IPS-18a (cell line): ENCODE data around the gene THRB.

ENCODE experiments used
- H3K27ac ChIP-seq: one replicate; pipeline ENCODE4 v1.5.1; 2013; ENCODE audit warnings: low read length
- H3K27me3 ChIP-seq: one replicate; pipeline ENCODE4 v1.6.1; 2013; ENCODE audit warnings: mild to moderate bottlenecking, low read length; ENCODE audit not compliant: control insufficient read depth, insufficient read depth
- H3K36me3 ChIP-seq: one replicate; pipeline ENCODE4 v1.6.1; 2013; ENCODE audit warnings: low read depth, low read length; ENCODE audit not compliant: control insufficient read depth
- H3K4me1 ChIP-seq: one replicate; pipeline ENCODE4 v1.6.1; 2013; ENCODE audit warnings: low read depth, low read length; ENCODE audit not compliant: control insufficient read depth
- H3K4me3 ChIP-seq: one replicate; pipeline ENCODE4 v1.5.1; 2013; ENCODE audit warnings: low read length
- H3K9ac ChIP-seq: one replicate; pipeline ENCODE4 v1.6.1; 2013; ENCODE audit warnings: mild to moderate bottlenecking, low read length, moderate library complexity
- H3K9me3 ChIP-seq: one replicate; pipeline ENCODE4 v1.6.1; 2013; ENCODE audit warnings: low read depth, low read length; ENCODE audit not compliant: control insufficient read depth

The THRB gene

GRCh38 chr3:24137958-24138875 is 356.4 kb downstream of the THRB start:
- no peaks in the 10 kb centered on the region for H3K36me3 ChIP-seq
- no peak overlapping the region for H3K27ac ChIP-seq
- H3K4me3 ChIP-seq: no peak overlapping the region
- H3K4me1 ChIP-seq: no peaks in the 10 kb centered on the region
- H3K27me3 ChIP-seq: no peaks in the 10 kb centered on the region
- no peaks in the 10 kb centered on the region for H3K9me3 ChIP-seq
- no peak overlapping the region for H3K9ac ChIP-seq

- H3K27ac ChIP-seq: no peak overlapping the region
- no peak overlapping the region for H3K9ac ChIP-seq
- H3K27me3 ChIP-seq: no peaks in the 10 kb centered on the region
- H3K4me1 ChIP-seq: no peaks in the 10 kb centered on the region
- no peak overlapping the region for H3K4me3 ChIP-seq
- no peaks in the 10 kb centered on the region for H3K36me3 ChIP-seq
- no peaks in the 10 kb centered on the region for H3K9me3 ChIP-seq
Measured at GRCh38 chr3:24137334-24137733, 357.3 kb downstream of the THRB start.

- H3K4me3 ChIP-seq: no peak overlapping the region
- H3K9me3 ChIP-seq: no peaks in the 10 kb centered on the region
- H3K27me3 ChIP-seq: no peaks in the 10 kb centered on the region
- H3K36me3 ChIP-seq: no peaks in the 10 kb centered on the region
- no peak overlapping the region for H3K27ac ChIP-seq
- no peaks in the 10 kb centered on the region for H3K4me1 ChIP-seq
- no peak overlapping the region for H3K9ac ChIP-seq
Measured at GRCh38 chr3:24136624-24137310, 357.9 kb downstream of the THRB start.

DNA sequence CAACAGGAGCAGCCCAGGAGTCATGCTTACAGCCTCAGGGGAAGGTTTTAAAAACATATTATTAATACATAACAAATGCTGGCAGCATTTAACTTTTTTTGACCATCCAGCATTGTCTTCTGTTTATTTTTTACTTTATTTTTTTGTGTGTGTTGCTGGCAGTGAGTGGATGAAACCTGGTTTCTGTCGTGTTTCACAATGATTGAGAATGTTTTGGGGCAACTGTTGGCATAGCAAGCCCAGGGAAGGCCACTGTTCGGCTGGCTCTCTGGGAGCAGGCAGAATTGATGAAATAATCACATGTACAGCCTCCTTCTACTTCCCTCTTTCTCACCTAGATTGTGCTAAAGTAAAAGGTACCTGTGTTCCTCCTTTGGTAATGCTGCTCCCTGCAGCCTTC is 359.4 kb downstream of the THRB start:
- no peaks in the 10 kb centered on the region for H3K4me1 ChIP-seq
- H3K9ac ChIP-seq: no peak overlapping the region
- no peak overlapping the region for H3K27ac ChIP-seq
- H3K4me3 ChIP-seq: no peak overlapping the region
- no peaks in the 10 kb centered on the region for H3K9me3 ChIP-seq
- no peaks in the 10 kb centered on the region for H3K36me3 ChIP-seq
- H3K27me3 ChIP-seq: no peaks in the 10 kb centered on the region

- no peak overlapping the region for H3K27ac ChIP-seq
- H3K4me1 ChIP-seq: no peaks in the 10 kb centered on the region
- H3K36me3 ChIP-seq: no peaks in the 10 kb centered on the region
- no peak overlapping the region for H3K4me3 ChIP-seq
- H3K9ac ChIP-seq: no peak overlapping the region
- H3K9me3 ChIP-seq: no peaks in the 10 kb centered on the region
- H3K27me3 ChIP-seq: no peaks in the 10 kb centered on the region
Measured at GRCh38 chr3:24133942-24134341, 360.7 kb downstream of the THRB start.

- H3K36me3 ChIP-seq: no peaks in the 10 kb centered on the region
- no peak overlapping the region for H3K27ac ChIP-seq
- no peak overlapping the region for H3K4me3 ChIP-seq
- no peak overlapping the region for H3K9ac ChIP-seq
- no peaks in the 10 kb centered on the region for H3K27me3 ChIP-seq
- no peaks in the 10 kb centered on the region for H3K4me1 ChIP-seq
- H3K9me3 ChIP-seq: no peaks in the 10 kb centered on the region
Measured at GRCh38 chr3:24133436-24133835, 361.2 kb downstream of the THRB start.

GRCh38 chr3:24129549-24129948 is 365.1 kb downstream of the THRB start:
- no peaks in the 10 kb centered on the region for H3K4me1 ChIP-seq
- H3K4me3 ChIP-seq: no peak overlapping the region
- H3K27ac ChIP-seq: no peak overlapping the region
- no peaks in the 10 kb centered on the region for H3K27me3 ChIP-seq
- no peaks in the 10 kb centered on the region for H3K36me3 ChIP-seq
- no peak overlapping the region for H3K9ac ChIP-seq
- H3K9me3 ChIP-seq: no peaks in the 10 kb centered on the region

GRCh38 chr3:24128199-24129005 is 366.2 kb downstream of the THRB start:
- no peaks in the 10 kb centered on the region for H3K4me1 ChIP-seq
- H3K9ac ChIP-seq: no peak overlapping the region
- H3K36me3 ChIP-seq: no peaks in the 10 kb centered on the region
- H3K4me3 ChIP-seq: no peak overlapping the region
- H3K9me3 ChIP-seq: no peaks in the 10 kb centered on the region
- H3K27me3 ChIP-seq: no peaks in the 10 kb centered on the region
- H3K27ac ChIP-seq: no peak overlapping the region

DNA sequence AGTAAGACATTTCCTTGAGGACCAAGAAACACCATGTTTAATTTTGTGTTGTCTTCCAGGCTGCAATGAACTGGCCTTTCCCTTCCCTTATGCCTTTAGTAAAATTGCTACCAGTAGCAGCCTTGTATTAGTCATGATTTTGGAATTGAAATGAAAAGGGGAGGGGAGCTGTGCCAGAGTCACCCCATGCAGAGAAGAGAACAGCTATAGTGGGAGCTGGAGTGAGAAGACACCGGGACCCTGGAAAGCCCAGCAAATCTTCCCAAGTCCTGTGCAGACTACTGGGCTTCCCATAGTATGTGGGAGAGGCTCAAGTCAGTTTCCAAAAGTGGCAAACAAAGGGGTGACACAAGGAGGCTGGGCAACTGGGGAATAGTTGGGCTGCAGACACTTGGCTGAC is 371.1 kb downstream of the THRB start:
- Histone ChIP-seq H3K36me3 (no peaks in the 10 kb centered on the region), H3K27ac (no peak overlapping the region), H3K27me3 (no peaks in the 10 kb centered on the region), H3K4me3 (no peak overlapping the region), H3K9me3 (no peaks in the 10 kb centered on the region), H3K4me1 (no peaks in the 10 kb centered on the region), H3K9ac (no peak overlapping the region)

GRCh38 chr3:24120434-24120833 is 374.2 kb downstream of the THRB start:
- Histone ChIP-seq H3K4me3 (no peak overlapping the region), H3K4me1 (no peaks in the 10 kb centered on the region), H3K36me3 (no peaks in the 10 kb centered on the region), H3K27ac (no peak overlapping the region), H3K9ac (no peak overlapping the region), H3K27me3 (no peaks in the 10 kb centered on the region), H3K9me3 (no peaks in the 10 kb centered on the region)

GRCh38 chr3:24119321-24119751 is 375.3 kb downstream of the THRB start:
- H3K9me3 ChIP-seq: no peaks in the 10 kb centered on the region
- no peak overlapping the region for H3K27ac ChIP-seq
- H3K4me3 ChIP-seq: no peak overlapping the region
- H3K36me3 ChIP-seq: no peaks in the 10 kb centered on the region
- no peak overlapping the region for H3K9ac ChIP-seq
- no peaks in the 10 kb centered on the region for H3K4me1 ChIP-seq
- no peaks in the 10 kb centered on the region for H3K27me3 ChIP-seq
